Lower leg skin (tissue), 3 donors: ENCODE measurements around the gene TTLL5.

Experiments
- CTCF ChIP-seq, 3 donors: fragments of 450-650 bp; IDR thresholded peaks; one replicate each; pipeline ENCODE4 v1.5.1; 2016; ENCODE audit warnings: antibody characterized with exemption in 3 of 3, mild to moderate bottlenecking in 3 of 3, moderate library complexity in 2 of 3
- POLR2A ChIP-seq, 2 donors: fragments of 450-650 bp; IDR thresholded peaks; one replicate each; pipeline ENCODE4 v1.6.1; 2016 to 2017; ENCODE audit warnings: antibody characterized with exemption in 2 of 2, mild to moderate bottlenecking in 1 of 2, moderate library complexity in 1 of 2

DNA sequence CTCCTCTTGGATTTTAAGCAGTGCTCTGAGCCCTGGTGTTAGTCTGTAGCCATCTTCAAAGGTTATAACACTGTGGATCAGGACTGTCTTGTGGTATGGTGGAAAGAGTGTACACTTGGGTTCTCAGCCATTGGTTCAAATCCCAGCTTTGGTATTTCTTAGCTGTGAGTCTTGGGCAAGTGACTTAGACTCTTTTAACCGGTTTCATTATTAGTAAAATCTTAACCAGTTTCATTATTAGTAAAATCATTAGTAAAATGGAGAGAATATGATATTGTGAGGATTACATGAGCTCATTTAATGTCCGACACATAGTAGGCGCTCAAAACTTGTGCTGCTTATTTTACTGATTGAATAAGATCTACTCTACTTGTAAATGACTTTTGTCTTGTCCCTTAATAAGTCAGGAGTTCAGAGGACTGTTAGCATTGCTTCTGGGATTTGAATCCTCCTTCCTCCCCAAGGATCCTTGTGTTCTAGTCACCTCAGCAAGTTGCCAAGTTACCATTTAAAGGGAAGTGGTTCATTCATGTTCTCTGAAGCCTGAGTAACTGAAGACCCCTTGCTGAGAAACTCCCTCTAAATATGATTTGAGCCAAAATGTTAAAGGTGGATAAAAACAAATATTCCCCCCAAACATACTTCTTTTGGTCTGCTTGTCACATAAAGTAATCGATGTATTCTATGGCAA is 12.4 kb downstream of the TTLL5 start:
- no peak for TF ChIP-seq CTCF (IDR thresholded peaks at IDR 0.05)
- no peak for TF ChIP-seq POLR2A (IDR thresholded peaks at IDR 0.05)
